Urinary bladder (tissue), 4 donors: ENCODE data around the gene LUZP1. TPM values are rescaled to one million over a fixed set of nuclear protein-coding genes. Genes with fewer than 3 reads are reported as not detected.
"Not testable (repeated sequence)": the region's sequence is repeated elsewhere in the genome, so short reads cannot be mapped to it uniquely, and the experiment has no call there.

Experiments
- DNase-seq: peaks from one replicate; pipeline ENCODE4 v3.0.0-alpha.2; 2015; ENCODE audit errors: extremely low spot score
- H3K27ac ChIP-seq: one replicate; pipeline ENCODE4 v1.5.1; 2013; ENCODE audit warnings: low read depth, mild to moderate bottlenecking, moderate library complexity
- H3K36me3 ChIP-seq: one replicate; pipeline ENCODE4 v1.6.1; 2013; ENCODE audit warnings: mild to moderate bottlenecking, moderate library complexity; ENCODE audit not compliant: insufficient read depth
- H3K4me1 ChIP-seq: one replicate; pipeline ENCODE4 v1.6.1; 2013; ENCODE audit warnings: mild to moderate bottlenecking, moderate library complexity; ENCODE audit not compliant: insufficient read depth
- H3K4me3 ChIP-seq: one replicate; pipeline ENCODE4 v1.5.1; 2013; ENCODE audit warnings: low read depth, low read length
- WGBS: extraction: QIAGEN DNeasy Blood & Tissue Kit; methylation state at CpG from one replicate; pipeline ENCODE4 v1.1.7; 2013; 5-methylcytosine and 5-hydroxymethylcytosine counted together
- polyA plus RNA-seq: library from polyadenylated mRNA; stranded (reverse); fragments of 200-250 nt; gene quantifications from one replicate; pipeline ENCODE4 v1.2.3, GENCODE V29; 2013
- total RNA-seq: library from RNA; depleted of rRNA; stranded (reverse); fragments of >200 nt; gene quantifications from one replicate; pipeline ENCODE4 v1.2.3, GENCODE V29; 2014
- donor health status: healthy with polysubstance abuse.
- donor health status: healthy.

Gene LUZP1
- total and polyA plus RNA-seq, 2 donors, result 13.5 to 25.0 TPM

GRCh38 chr1:23200883-23201282, 32.2 kb upstream of the LUZP1 start:
- no peak for DNase-seq
- no peaks in the 10 kb centered on the region for H3K36me3 ChIP-seq
- H3K4me1 ChIP-seq, result no peaks in the 10 kb centered on the region
- no peak overlapping the region for H3K27ac ChIP-seq
- no peak overlapping the region for H3K4me3 ChIP-seq
- WGBS, result 98% methylated on average over 1 of the region's 1 CpG

GRCh38 chr1:23198373-23198772, 29.7 kb upstream of the LUZP1 start:
- Histone ChIP-seq H3K4me3 (no peak overlapping the region), H3K36me3 (no peaks in the 10 kb centered on the region), H3K27ac (no peak overlapping the region), H3K4me1 (no peaks in the 10 kb centered on the region)
- DNase-seq, result no peak
- WGBS, result 59% methylated on average over 4 of the region's 4 CpGs

GRCh38 chr1:23196627-23197328, 28.1 kb upstream of the LUZP1 start:
- H3K36me3 ChIP-seq, result no peaks in the 10 kb centered on the region
- 73% methylated on average over 10 of the region's 10 CpGs for WGBS
- H3K4me1 ChIP-seq, result no peaks in the 10 kb centered on the region
- no peak overlapping the region for H3K4me3 ChIP-seq
- H3K27ac ChIP-seq, result no peak overlapping the region
- DNase-seq, result no peak

DNA sequence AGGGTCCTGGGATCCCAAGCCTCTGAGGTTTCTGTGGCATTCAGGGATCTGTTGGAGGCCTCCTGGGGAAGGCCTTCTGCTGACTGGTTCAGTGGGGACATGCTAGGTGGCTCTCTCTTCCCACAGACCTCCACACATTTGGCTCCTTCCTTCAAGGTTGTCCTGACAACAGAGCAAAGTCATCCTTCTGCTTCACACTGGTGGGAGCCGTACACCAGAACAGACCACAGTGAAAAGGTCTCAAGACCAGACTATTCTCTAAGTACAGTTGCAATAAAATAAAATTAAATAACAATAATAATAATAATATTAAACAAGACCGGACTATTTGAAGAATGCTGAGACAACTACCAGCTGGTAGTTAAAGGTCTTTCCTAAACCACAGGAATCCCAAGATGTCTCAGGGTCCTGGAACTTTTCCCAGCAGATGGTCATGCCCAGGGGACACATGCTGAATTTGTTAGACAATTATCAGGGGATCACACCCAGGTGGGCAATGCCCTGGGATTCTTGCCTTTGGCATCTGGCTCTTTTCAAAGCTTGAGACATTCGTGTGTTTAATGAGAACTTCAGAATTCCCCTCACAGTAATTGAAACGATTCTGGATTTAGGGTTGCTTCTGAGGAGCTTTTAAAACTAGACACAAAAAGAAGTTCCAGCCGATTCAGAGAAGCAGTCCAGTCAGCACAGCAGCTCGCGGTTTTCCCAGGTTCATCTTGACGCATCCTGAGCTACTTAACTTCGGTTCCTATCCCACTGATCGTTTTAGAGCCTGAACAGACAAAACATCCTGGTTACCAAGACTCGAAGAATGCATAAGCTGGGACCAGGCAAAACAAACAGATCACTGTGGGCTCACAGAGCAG, 25.7 kb upstream of the LUZP1 start:
- Histone ChIP-seq H3K4me3 (no peak overlapping the region), H3K36me3 (no peaks in the 10 kb centered on the region), H3K27ac (no peak overlapping the region), H3K4me1 (no peaks in the 10 kb centered on the region)
- WGBS, result 59% methylated on average over 11 of the region's 11 CpGs
- no peak for DNase-seq

- 96% methylated on average over 27 of the region's 27 CpGs for WGBS
- DNase-seq, result no peak
Observed at GRCh38 chr1:23193391-23194118, 24.9 kb upstream of the LUZP1 start.

DNA sequence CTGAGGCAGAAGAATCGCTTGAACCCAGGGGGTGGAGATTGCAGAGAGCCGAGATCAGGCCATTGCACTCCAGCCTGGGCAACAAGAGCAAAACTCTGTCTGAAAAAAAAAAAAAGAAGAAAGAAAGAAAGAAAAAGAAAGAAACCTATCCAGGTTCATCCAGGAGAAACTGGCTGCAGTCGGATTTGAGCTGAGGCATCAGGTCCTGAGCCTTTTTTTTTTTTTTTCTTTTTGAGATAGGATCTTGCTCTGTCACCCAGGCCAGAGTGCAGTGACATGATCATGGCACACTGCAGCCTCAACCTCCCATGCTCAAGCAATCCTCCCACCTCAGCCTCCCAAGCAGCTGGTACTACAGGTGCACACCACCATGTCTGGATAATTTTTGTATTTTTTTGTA, 22.5 kb upstream of the LUZP1 start:
- WGBS, result 97% methylated on average over 3 of the region's 3 CpGs
- Histone ChIP-seq H3K4me1 (no peaks in the 10 kb centered on the region), H3K27ac (no peak overlapping the region), H3K36me3 (no peaks in the 10 kb centered on the region), H3K4me3 (no peak overlapping the region)
- no peak for DNase-seq

More at GRCh38 chr1:23193391-23194118, 24.9 kb upstream of the LUZP1 start:
- Histone ChIP-seq H3K4me1 (no peaks in the 10 kb centered on the region), H3K36me3 (no peaks in the 10 kb centered on the region), H3K27ac (no peak overlapping the region), H3K4me3 (no peak overlapping the region)

DNA sequence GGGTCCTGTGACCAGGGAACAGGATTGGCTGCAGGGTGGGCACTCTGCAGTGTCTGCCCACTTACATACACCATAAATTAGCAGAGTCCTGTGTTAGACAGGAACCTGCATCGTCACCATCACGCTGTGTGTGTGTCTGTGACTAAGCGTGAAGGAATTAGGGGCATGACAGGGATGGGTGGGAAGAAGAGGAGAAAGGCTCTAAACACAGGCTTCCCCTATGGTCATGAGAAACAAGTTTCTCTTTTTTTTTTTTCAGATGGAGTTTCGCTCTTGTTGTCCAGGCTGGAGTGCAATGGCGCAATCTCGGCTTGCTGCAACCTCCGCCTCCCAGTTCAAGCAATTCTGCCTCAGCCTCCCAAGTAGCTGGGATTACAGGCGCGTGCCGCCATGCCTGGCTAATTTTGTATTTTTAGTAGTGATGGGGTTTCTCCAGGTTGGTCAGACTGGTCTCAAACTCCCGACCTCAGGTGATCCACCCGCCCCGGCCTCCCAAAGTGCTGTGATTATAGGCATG, 20.3 kb upstream of the LUZP1 start:
- H3K27ac ChIP-seq, H3K36me3 ChIP-seq, H3K4me1 ChIP-seq, DNase-seq, H3K4me3 ChIP-seq: not testable (repeated sequence)
- WGBS, result 92% methylated on average over 13 of the region's 13 CpGs

DNA sequence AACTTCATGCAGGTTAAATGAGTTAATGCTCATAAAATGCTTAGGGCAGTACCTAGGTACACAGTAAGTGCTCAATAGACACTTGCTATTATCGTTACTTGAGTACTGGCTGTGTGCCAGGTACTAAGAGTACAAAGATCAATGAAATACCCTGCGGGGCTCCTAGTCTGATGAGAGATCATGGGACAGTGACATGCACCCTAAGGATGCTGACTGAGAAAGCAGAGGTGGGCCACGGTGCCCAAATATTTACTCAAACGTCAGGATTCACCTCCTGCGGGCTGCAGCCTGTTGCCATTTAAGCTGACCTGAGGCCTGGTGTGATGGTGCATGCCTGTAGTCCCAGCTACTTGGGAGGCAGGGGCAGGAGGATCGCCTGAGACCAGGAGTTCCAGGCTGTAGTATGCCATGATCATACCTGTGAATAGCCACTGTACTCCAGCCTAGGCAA, 19.8 kb upstream of the LUZP1 start:
- H3K27ac ChIP-seq, result no peak overlapping the region
- H3K4me3 ChIP-seq, result no peak overlapping the region
- no peak for DNase-seq
- no peaks in the 10 kb centered on the region for H3K36me3 ChIP-seq
- no peaks in the 10 kb centered on the region for H3K4me1 ChIP-seq
- 61% methylated on average over 6 of the region's 6 CpGs for WGBS

DNA sequence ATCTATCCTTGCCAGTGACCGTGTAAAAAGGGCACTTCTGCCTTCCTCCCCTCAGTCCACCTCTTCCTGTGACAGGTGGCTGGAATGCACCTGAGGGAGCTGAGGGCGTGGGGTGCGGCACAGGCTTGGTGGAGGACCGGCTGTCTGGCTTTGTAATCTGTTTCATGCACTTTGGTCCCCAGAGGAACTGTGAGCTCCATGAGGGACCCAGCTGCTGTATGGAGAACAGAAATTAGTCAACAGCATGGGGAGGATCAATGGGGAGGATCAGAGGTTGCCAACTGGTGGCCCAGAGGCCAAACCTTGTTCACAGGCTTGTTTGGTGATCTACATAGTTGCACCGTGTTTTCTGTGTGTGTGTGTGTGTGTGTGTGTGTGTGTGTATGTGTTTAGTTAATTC, 19.0 kb upstream of the LUZP1 start:
- Histone ChIP-seq H3K36me3 (no peaks in the 10 kb centered on the region), H3K4me3 (no peak overlapping the region), H3K27ac (no peak overlapping the region), H3K4me1 (no peaks in the 10 kb centered on the region)
- 82% methylated on average over 5 of the region's 5 CpGs for WGBS
- no peak for DNase-seq

DNA sequence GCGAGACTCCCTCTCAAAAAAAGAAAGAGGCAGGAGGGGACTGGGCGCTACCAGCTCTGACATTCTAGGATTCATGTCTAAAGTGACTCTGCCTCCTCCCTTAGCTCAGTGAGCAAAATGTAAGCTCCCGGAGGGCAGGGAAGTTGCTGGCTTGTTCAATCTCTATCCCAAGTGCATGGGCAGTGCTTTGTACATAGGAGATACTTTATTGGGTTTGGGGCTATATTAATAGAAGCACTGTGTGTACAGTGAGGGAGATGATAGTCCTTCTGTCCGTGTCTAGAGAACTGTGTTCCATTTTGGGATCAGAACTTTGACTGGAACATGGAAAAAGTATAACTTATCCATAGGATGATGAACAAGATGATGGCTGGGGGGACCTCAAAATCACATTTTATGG, 16.7 kb upstream of the LUZP1 start:
- WGBS, result 84% methylated on average over 4 of the region's 4 CpGs

GRCh38 chr1:23184212-23184934, 15.7 kb upstream of the LUZP1 start:
- no peaks in the 10 kb centered on the region for H3K4me1 ChIP-seq
- no peak overlapping the region for H3K4me3 ChIP-seq
- 17% methylated on average over 10 of the region's 10 CpGs for WGBS
- no peak for DNase-seq
- H3K36me3 ChIP-seq, result no peaks in the 10 kb centered on the region
- H3K27ac ChIP-seq, result no peak overlapping the region

More for the DNA sequence above, 16.7 kb upstream of the LUZP1 start:
- Histone ChIP-seq H3K27ac (no peak overlapping the region), H3K4me3 (no peak overlapping the region), H3K36me3 (no peaks in the 10 kb centered on the region), H3K4me1 (no peaks in the 10 kb centered on the region)
- DNase-seq, result no peak

DNA sequence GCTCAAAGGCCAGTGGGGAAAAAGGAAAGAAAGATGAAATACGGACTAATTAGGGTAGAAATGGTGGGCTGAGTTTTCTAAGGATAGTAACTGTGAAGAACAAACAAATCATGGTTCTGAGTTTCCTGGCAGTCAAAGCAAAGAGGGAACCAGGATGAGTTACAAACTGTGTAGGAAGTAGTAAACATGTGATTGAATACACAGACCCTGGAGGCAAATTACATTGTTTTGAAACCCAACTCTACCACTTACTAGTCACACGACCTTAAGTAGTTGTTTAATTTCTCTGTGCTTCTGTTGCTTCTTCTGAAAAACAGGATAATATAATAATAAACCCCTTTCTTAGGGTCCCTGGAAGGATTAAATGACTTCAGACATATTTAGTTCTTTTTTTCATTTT, 11.2 kb upstream of the LUZP1 start:
- WGBS, result 82% methylated on average over 2 of the region's 2 CpGs
- no peaks in the 10 kb centered on the region for H3K36me3 ChIP-seq
- no peak for DNase-seq
- no peak overlapping the region for H3K4me3 ChIP-seq
- H3K4me1 ChIP-seq, result no peaks in the 10 kb centered on the region
- H3K27ac ChIP-seq, result no peak overlapping the region

DNA sequence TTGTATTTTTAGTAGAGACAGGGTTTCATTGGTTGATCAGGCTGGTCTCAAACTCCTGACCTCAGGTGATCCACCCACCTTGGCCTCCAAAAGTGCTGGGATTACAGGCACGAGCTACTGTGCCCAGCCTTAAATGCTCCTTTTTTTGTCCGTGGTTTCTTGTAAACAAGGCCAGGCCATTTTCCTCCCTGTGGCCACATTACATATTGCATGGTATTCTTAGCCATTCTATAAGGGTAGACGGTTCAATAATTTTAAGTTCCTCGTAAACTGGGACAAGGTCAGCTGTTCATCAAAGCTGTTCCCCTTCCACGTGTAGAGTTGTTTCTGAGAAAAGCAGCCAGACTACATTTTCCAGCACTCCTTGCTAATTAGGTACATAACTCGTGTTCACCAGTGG, 10.3 kb upstream of the LUZP1 start:
- WGBS, result 56% methylated on average over 6 of the region's 6 CpGs
- Histone ChIP-seq H3K27ac (no peak overlapping the region), H3K4me1 (no peaks in the 10 kb centered on the region), H3K36me3 (no peaks in the 10 kb centered on the region), H3K4me3 (no peak overlapping the region)
- DNase-seq, result no peak
